ENCODE data around the gene TSPEAR. TPM values are rescaled to one million over a fixed set of nuclear protein-coding genes. Genes with fewer than 3 reads are reported as not detected.
"Not testable (repeated sequence)": the region's sequence is repeated elsewhere in the genome, so short reads cannot be mapped to it uniquely, and the experiment has no call there.

Gene TSPEAR
- polyA plus RNA-seq, 3 donors from 2014 or later: not detected

DNA sequence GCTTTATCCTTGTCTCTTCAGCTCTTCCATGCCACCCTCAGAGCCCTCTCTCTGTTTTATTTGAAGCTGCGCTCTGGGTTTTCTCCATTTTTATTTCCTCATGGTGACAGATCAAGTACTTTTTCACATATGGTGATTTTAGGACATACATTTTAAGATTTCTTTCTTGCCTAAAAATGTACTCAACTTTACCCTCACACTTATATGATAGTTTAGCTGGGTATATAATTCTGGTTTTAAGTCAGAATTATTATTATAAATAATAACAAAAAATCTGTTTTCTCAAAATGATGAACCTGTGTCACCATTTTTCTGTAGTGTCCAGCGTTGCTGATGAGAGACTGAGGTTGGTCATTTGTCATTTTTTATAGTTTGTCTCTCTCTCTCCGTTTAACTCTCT is 130.2 kb downstream of the TSPEAR start:
- peaks cover 0 to 6% (median 3%) of the 10 kb centered on the region in 3 donors for H3K36me3 Mint-ChIP-seq
- H3K9me3 Mint-ChIP-seq: peaks cover 6 to 24% (median 18%) of the 10 kb centered on the region in 6 donors
- no peak overlapping the region for H3K4me3 Mint-ChIP-seq
- DNase-seq: no peak
- H3K4me1 Mint-ChIP-seq: no peaks in the 10 kb centered on the region
- H3K27ac Mint-ChIP-seq: no peak overlapping the region
- H3K27me3 Mint-ChIP-seq (ENCODE audit: low read depth in 3 of 3): peaks cover 4 to 20% (median 11%) of the 10 kb centered on the region in 3 donors

DNA sequence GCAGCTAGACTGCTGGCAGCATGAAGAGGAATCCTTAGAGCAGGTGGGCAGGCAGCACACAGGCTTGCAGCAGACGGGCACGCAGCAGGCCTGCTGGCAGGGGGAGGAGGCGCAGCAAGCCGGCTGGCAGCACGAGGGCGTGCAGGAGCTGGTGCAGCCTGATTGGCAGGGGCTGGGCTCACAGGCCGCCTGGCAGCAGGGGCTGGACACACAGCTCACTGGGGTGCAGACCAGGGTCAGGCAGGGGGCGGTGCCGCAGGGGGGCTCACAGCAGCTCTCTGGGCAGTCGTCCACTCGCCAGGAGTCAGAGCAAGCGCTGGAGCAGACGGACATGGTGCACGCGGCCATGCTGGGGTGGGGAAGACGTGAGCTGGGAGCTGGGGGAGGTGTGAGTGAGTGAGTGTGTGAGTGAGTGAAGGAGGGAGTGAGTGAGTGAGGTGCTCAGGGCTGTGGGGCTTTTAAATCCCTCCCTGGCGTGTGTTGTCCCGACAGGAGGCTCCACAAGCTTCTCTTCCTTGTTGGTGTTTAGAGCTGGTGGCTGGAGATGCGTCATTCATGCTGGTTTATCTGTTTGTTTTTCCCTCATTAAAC is 131.0 kb downstream of the TSPEAR start, which contains the start of gene KRTAP10-5:
KRTAP10-5 (minus strand) TSS at position 374 of the 591 bp plus-strand sequence; CDS start at position 348, 26 bp downstream.
- H3K4me1 Mint-ChIP-seq, H3K36me3 Mint-ChIP-seq, DNase-seq: not testable (repeated sequence)
- Mint-ChIP-seq H3K4me3 (peak within 1 kb of the TSS in 2 of 5 donors; percentile 18 to 21), H3K27me3 (ENCODE audit: low read depth in 3 of 3) (peaks cover 4 to 14% (median 9%) of the 10 kb centered on the region in 3 donors), H3K9me3 (peaks cover 10 to 24% (median 18%) of the 10 kb centered on the region in 6 donors), H3K27ac (peak within 1 kb of the TSS in 1 of 6 donors; percentile 39)

DNA sequence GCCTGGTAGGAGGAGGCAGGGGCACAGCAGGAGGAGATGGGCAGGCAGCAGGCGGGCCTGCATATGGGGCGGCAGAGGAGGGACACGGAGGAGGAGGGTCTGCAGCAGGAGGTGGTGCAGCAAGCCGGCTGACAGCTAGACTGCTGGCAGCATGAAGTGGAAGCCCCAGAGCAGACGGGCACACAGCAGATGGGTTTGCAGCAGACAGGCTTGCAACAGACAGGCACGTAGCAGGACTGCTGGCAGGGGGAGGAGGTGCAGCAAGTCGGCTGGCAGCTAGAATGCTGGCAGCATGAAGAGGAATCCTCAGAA is 131.6 kb downstream of the TSPEAR start:
- H3K4me1 Mint-ChIP-seq: no peaks in the 10 kb centered on the region
- peaks cover 10 to 24% (median 18%) of the 10 kb centered on the region in 6 donors for H3K9me3 Mint-ChIP-seq
- H3K27me3 Mint-ChIP-seq (ENCODE audit: low read depth in 3 of 3): peaks cover 4 to 13% (median 7%) of the 10 kb centered on the region in 3 donors
- peak overlapping the region in 1 of 5 donors; percentile 21 for H3K4me3 Mint-ChIP-seq
- no peak overlapping the region for H3K27ac Mint-ChIP-seq
- no peak for DNase-seq
- peaks cover 0 to 6% (median 3%) of the 10 kb centered on the region in 3 donors for H3K36me3 Mint-ChIP-seq

- Mint-ChIP-seq H3K27ac (no peak overlapping the region), H3K9me3 (peaks cover 9 to 24% (median 18%) of the 10 kb centered on the region in 6 donors), H3K36me3 (peaks cover 0 to 6% (median 3%) of the 10 kb centered on the region in 3 donors), H3K4me3 (no peak overlapping the region), H3K4me1 (no peaks in the 10 kb centered on the region), H3K27me3 (ENCODE audit: low read depth in 3 of 3) (peaks cover 4 to 15% (median 7%) of the 10 kb centered on the region in 3 donors)
- no peak for DNase-seq
Measured at GRCh38 chr21:44579056-44579832, 132.1 kb downstream of the TSPEAR start.

- no peaks in the 10 kb centered on the region for H3K4me1 Mint-ChIP-seq
- no peak for DNase-seq
- H3K36me3 Mint-ChIP-seq: peaks cover 0 to 6% (median 3%) of the 10 kb centered on the region in 3 donors
- peaks cover 9 to 24% (median 18%) of the 10 kb centered on the region in 6 donors for H3K9me3 Mint-ChIP-seq
- peaks cover 4 to 12% (median 7%) of the 10 kb centered on the region in 3 donors for H3K27me3 Mint-ChIP-seq (ENCODE audit: low read depth in 3 of 3)
- no peak overlapping the region for H3K27ac Mint-ChIP-seq
- H3K4me3 Mint-ChIP-seq: no peak overlapping the region
Measured at GRCh38 chr21:44578371-44579055, 132.9 kb downstream of the TSPEAR start.

DNA sequence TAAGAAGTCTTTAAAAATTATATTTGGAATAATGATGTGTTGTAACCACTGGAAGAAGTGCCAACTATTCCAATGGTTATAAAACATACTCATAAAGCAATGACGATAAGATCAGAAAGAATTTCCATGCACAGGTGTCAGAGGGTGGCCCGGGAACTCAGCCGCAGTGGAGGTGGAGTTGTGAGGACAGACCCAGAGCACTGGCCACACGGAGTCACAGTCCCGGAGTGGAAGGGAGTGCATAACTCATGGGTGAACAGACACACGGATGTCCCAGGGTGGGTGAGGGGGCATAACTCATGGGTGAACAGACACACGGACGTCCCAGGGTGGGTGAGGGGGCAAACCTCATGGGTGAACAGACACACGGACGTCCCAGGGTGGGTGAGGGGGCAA is 135.3 kb downstream of the TSPEAR start:
- Mint-ChIP-seq H3K27me3 (ENCODE audit: low read depth in 3 of 3) (peaks cover 7 to 11% (median 7%) of the 10 kb centered on the region in 3 donors), H3K4me3 (no peak overlapping the region), H3K4me1 (no peaks in the 10 kb centered on the region), H3K9me3 (peaks cover 3 to 17% (median 7%) of the 10 kb centered on the region in 6 donors), H3K36me3 (peaks cover 0 to 6% (median 3%) of the 10 kb centered on the region in 3 donors), H3K27ac (no peak overlapping the region)
- DNase-seq: no peak

DNA sequence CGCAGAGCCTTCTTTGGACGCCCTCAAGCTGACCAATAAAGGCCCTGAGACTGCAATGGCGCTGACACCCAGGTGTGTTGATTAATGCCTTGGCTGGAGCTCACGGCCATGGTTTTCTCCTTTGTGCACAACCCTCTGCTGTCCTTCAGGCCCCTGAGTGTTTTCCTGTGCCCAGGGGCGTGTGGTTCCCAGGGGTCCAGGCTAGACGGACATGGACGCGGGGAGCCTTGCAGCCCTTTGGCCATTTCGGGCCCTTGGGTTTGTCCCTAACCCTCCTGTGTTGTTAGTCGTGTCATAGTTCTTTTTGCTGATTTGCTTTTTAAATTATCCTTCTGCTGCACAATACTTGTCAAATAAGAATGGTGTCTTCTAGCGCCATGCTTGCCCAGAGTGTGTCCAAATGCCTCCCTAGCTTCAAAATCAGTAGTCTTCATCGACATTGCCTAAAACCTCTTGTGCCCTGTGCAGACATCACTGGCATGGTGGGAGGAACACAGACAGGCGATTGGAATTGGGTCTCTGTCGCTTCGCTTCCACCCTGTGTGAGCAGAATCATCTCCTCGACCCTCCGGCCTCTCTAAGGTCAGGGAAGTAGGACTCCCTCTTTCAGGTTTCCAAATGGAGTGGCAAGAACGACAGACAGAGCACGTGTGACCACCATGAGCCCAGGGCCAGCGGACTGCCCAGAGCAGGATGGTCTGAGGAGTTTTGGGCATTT is 135.9 kb downstream of the TSPEAR start:
- Mint-ChIP-seq H3K4me1 (no peaks in the 10 kb centered on the region), H3K36me3 (peaks cover 0 to 6% (median 3%) of the 10 kb centered on the region in 3 donors), H3K4me3 (no peak overlapping the region), H3K9me3 (peaks cover 0 to 14% (median 5%) of the 10 kb centered on the region in 6 donors), H3K27me3 (ENCODE audit: low read depth in 3 of 3) (peaks cover 7 to 8% (median 7%) of the 10 kb centered on the region in 3 donors), H3K27ac (no peak overlapping the region)
- no peak for DNase-seq

DNA sequence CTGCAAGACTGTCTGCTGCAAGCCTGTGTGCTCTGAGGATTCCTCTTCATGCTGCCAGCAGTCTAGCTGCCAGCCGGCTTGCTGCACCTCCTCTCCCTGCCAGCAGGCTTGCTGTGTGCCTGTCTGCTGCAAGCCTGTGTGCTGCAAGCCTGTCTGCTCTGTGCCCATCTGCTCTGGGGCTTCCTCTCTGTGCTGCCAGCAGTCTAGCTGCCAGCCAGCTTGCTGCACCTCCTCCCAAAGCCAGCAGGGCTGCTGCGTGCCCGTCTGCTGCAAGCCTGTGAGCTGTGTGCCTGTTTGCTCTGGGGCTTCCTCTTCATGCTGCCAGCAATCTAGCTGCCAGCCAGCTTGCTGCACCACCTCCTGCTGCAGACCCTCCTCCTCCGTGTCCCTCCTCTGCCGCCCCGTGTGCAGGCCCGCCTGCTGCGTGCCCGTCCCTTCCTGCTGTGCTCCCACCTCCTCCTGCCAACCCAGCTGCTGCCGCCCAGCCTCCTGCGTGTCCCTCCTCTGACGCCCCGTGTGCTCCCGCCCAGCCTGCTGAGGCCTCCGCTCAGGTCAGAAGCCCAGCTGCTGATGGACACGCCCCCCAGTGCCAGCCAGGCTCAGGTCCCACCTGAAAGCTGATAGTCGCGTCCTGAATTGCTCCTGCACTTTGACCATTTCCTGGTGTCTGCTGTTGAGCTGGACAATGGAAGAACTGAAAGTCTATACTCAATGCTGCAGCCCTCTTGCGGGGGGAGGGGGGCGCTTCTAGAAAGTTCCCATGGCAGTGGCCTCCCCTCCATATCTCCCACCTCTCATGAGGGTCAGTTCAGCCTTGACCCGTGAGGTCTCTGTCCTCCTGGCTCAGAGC is 136.7 kb downstream of the TSPEAR start:
- H3K4me3 Mint-ChIP-seq: no peak overlapping the region
- H3K27me3 Mint-ChIP-seq (ENCODE audit: low read depth in 3 of 3): peaks cover 4 to 8% (median 8%) of the 10 kb centered on the region in 3 donors
- no peak overlapping the region for H3K27ac Mint-ChIP-seq
- peaks cover 0 to 11% (median 4%) of the 10 kb centered on the region in 6 donors for H3K9me3 Mint-ChIP-seq
- peaks cover 0 to 6% (median 3%) of the 10 kb centered on the region in 3 donors for H3K36me3 Mint-ChIP-seq
- no peaks in the 10 kb centered on the region for H3K4me1 Mint-ChIP-seq
- DNase-seq: no peak

DNA sequence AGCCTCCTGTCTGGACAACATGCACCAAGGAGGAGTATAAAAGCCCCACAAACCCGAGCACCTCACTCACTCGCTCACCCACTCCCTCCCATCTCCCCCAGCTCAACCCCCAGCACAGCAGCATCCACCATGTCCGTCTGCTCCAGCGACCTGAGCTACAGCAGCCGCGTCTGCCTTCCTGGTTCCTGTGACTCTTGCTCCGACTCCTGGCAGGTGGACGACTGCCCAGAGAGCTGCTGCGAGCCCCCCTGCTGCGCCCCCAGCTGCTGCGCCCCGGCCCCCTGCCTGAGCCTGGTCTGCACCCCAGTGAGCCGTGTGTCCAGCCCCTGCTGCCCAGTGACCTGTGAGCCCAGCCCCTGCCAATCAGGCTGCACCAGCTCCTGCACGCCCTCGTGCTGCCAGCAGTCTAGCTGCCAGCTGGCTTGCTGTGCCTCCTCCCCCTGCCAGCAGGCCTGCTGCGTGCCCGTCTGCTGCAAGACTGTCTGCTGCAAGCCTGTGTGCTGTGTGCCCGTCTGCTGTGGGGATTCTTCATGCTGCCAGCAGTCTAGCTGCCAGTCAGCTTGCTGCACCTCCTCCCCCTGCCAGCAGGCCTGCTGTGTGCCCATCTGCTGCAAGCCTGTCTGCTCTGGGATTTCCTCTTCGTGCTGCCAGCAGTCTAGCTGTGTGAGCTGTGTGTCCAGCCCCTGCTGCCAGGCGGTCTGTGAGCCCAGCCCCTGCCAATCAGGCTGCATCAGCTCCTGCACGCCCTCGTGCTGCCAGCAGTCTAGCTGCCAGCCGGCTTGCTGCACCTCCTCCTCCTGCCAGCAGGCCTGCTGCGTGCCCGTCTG is 137.5 kb downstream of the TSPEAR start, which contains the start of gene KRTAP10-4:
KRTAP10-4 (plus strand) TSS at position 100 of the 827 bp plus-strand sequence; CDS start at position 130, 30 bp downstream.
- DNase-seq; H3K36me3 Mint-ChIP-seq; H3K4me3 Mint-ChIP-seq; H3K27ac Mint-ChIP-seq; H3K27me3 Mint-ChIP-seq (ENCODE audit: low read depth in 3 of 3); H3K4me1 Mint-ChIP-seq: not testable (repeated sequence)
- H3K9me3 Mint-ChIP-seq: peaks cover 0 to 11% (median 3%) of the 10 kb centered on the region in 6 donors

- Mint-ChIP-seq H3K4me3 (no peak overlapping the region), H3K4me1 (no peaks in the 10 kb centered on the region), H3K36me3 (peaks cover 0 to 3% (median 3%) of the 10 kb centered on the region in 3 donors), H3K9me3 (peaks cover 0 to 11% (median 3%) of the 10 kb centered on the region in 6 donors), H3K27me3 (ENCODE audit: low read depth in 3 of 3) (peaks cover 8 to 10% (median 9%) of the 10 kb centered on the region in 3 donors), H3K27ac (no peak overlapping the region)
- DNase-seq: no peak
Measured at GRCh38 chr21:44572959-44573583, 138.3 kb downstream of the TSPEAR start.

DNA sequence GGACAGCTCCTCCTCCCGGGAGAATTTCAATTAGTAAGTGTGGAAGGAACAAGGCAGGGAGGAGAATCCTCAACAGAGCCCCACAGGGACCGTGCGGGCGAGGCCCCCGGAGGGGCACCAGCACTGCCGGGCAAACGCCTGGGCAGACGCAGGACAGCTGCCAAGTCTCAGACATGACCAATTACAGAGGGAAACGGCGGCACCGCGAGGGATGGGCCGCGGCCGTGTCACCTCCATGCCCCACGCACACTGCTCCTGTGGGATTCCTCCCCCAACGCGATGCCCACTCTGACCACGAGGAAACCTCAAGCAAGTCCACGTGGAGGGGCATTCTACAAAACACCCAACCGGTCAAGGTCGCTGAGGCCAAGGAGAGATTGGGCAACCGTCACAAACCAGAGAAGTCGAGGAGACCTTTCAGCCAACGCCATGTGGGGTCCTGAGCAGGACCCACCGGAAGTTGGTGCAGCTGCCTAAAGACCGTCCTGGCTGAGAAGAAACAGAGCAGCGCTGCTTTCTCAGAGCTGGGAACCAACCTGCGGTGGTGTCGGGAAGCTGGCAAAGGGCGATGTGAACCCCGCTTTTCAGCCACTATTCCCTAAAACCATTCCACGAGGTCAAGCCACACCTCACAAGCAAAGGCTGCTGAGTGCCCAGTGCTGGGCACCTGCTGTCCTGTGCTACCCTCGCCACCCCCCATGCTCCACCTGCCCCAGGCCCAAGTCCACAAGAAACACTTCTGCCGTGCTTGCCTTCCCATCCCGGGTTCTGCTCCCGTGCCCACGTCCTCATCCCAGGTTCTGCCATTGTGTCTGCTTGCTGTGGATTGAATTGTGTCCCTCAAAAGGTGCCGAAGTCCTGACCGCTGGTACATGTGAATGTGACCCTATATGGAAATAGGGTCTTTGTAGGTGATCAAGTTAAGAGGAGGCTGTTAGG is 139.3 kb downstream of the TSPEAR start:
- peaks cover 0 to 8% (median 2%) of the 10 kb centered on the region in 6 donors for H3K9me3 Mint-ChIP-seq
- H3K27me3 Mint-ChIP-seq (ENCODE audit: low read depth in 3 of 3): peaks cover 8 to 13% (median 10%) of the 10 kb centered on the region in 3 donors
- no peaks in the 10 kb centered on the region for H3K4me1 Mint-ChIP-seq
- H3K4me3 Mint-ChIP-seq: no peak overlapping the region
- no peak for DNase-seq
- H3K27ac Mint-ChIP-seq: no peak overlapping the region
- peaks cover 0 to under 1% (median 0%) of the 10 kb centered on the region in 3 donors for H3K36me3 Mint-ChIP-seq
